ENCODE results near the gene ZP4. TPM values are rescaled to one million over a fixed set of nuclear protein-coding genes. Genes with fewer than 3 reads are reported as not detected.

ZP4 gene
- total RNA-seq, 4 donors from 2014 or later: not detected

GRCh38 chr1:237901299-237901934, 10.7 kb upstream of the ZP4 start:
- Histone ChIP-seq H3K27ac (no peak overlapping the region), H3K9me3 (no peaks in the 10 kb centered on the region), H3K4me1 (no peaks in the 10 kb centered on the region), H3K27me3 (no peaks in the 10 kb centered on the region), H3K4me3 (no peak overlapping the region), H3K36me3 (no peaks in the 10 kb centered on the region)
- TF ChIP-seq POLR2AphosphoS5 (IDR thresholded peaks at IDR 0.05) (no peak), CTCF (IDR thresholded peaks at IDR 0.05) (peak in 3 of 5 experiments; percentile 23 to 30 (median 24))
- in situ Hi-C loops (cut with MboI; ENCODE audit: low pct_ligation_motif_present in 1 of 4, low pct_unique_long_range_greater_than_20kb in 1 of 4, low sequenced_read_pairs in 3 of 4): no loop called here
- DNase-seq: no peak
- 68 to 84% methylated on average over 5 of the region's 5 CpGs for WGBS, 2 donors (ENCODE audit: low coverage in 1 of 2)
- intact Hi-C loops (cut with DNase I; ENCODE audit: low total_unique reads): no loop called here

- in situ Hi-C loops (cut with MboI; ENCODE audit: low pct_ligation_motif_present in 1 of 4, low pct_unique_long_range_greater_than_20kb in 1 of 4, low sequenced_read_pairs in 3 of 4): no loop called here
- H3K4me1 ChIP-seq: no peaks in the 10 kb centered on the region
- H3K36me3 ChIP-seq: no peaks in the 10 kb centered on the region
These were observed 4.9 kb upstream of the ZP4 start for GRCh38 chr1:237895630-237896029.

GRCh38 chr1:237894131-237894530, 3.4 kb upstream of the ZP4 start:
- Histone ChIP-seq H3K27me3 (no peaks in the 10 kb centered on the region), H3K27ac (no peak overlapping the region), H3K4me1 (no peaks in the 10 kb centered on the region), H3K9me3 (no peaks in the 10 kb centered on the region), H3K4me3 (no peak overlapping the region), H3K36me3 (no peaks in the 10 kb centered on the region)
- TF ChIP-seq POLR2A (IDR thresholded peaks at IDR 0.05): no peak
- TF ChIP-seq CTCF (IDR thresholded peaks at IDR 0.05): no peak
- no peak for TF ChIP-seq EP300 (IDR thresholded peaks at IDR 0.05; ENCODE audit: low read depth)
- TF ChIP-seq POLR2AphosphoS5 (IDR thresholded peaks at IDR 0.05): no peak
- no peak for DNase-seq
- WGBS, 2 donors (ENCODE audit: low coverage in 1 of 2): 60 to 86% methylated on average over 1 to 3 of the region's 3 CpGs
- intact Hi-C loops (cut with DNase I; ENCODE audit: low total_unique reads) (no loop called here), in situ Hi-C loops (cut with MboI; ENCODE audit: low pct_ligation_motif_present in 1 of 4, low pct_unique_long_range_greater_than_20kb in 1 of 4, low sequenced_read_pairs in 3 of 4) (no loop called here)

More at GRCh38 chr1:237895630-237896029, 4.9 kb upstream of the ZP4 start:
- Histone ChIP-seq H3K4me3 (no peak overlapping the region), H3K27ac (no peak overlapping the region), H3K9me3 (no peaks in the 10 kb centered on the region), H3K27me3 (no peaks in the 10 kb centered on the region)
- TF ChIP-seq POLR2AphosphoS5 (IDR thresholded peaks at IDR 0.05) (no peak), CTCF (IDR thresholded peaks at IDR 0.05) (no peak), EP300 (IDR thresholded peaks at IDR 0.05; ENCODE audit: low read depth) (no peak), POLR2A (IDR thresholded peaks at IDR 0.05) (no peak)
- no peak for DNase-seq
- intact Hi-C loops (cut with DNase I; ENCODE audit: low total_unique reads): no loop called here

GRCh38 chr1:237891979-237892378, 1.3 kb upstream of the ZP4 start:
- WGBS, 2 donors (ENCODE audit: low coverage in 1 of 2): 73% methylated on average over 3 of the region's 3 CpGs; no CpG with 5 or more reads in 1 of the 2 donors
- H3K27ac ChIP-seq: no peak overlapping the region
- no peak for DNase-seq
- H3K4me1 ChIP-seq: no peaks in the 10 kb centered on the region
- intact Hi-C loops (cut with DNase I; ENCODE audit: low total_unique reads): no loop called here
- no peaks in the 10 kb centered on the region for H3K27me3 ChIP-seq
- TF ChIP-seq POLR2A (IDR thresholded peaks at IDR 0.05): no peak
- no peak for TF ChIP-seq EP300 (IDR thresholded peaks at IDR 0.05; ENCODE audit: low read depth)
- no peak for TF ChIP-seq CTCF (IDR thresholded peaks at IDR 0.05)
- TF ChIP-seq POLR2AphosphoS5 (IDR thresholded peaks at IDR 0.05): no peak
- H3K4me3 ChIP-seq: no peak overlapping the region
- in situ Hi-C loops (cut with MboI; ENCODE audit: low pct_ligation_motif_present in 1 of 4, low pct_unique_long_range_greater_than_20kb in 1 of 4, low sequenced_read_pairs in 3 of 4): no loop called here
- H3K9me3 ChIP-seq: no peaks in the 10 kb centered on the region
- no peaks in the 10 kb centered on the region for H3K36me3 ChIP-seq
